T-helper 1 cell treated with Interleukin-12 subunit alpha and Interleukin-12 subunit beta and Interleukin-4 antibody, amounts not matched to agents 30 μg/mL and 1 μg/mL, for 36 hours (primary cell): ENCODE data around the gene HOXA11.

Source experiments
- H3K27ac Mint-ChIP-seq: one replicate; pipeline ENCODE4 v1.8.0; 2021; ENCODE audit warnings: mild to moderate bottlenecking, mixed read lengths
- H3K27me3 Mint-ChIP-seq: one replicate; pipeline ENCODE4 v1.8.0; 2021; ENCODE audit warnings: low read depth, mixed read lengths
- H3K36me3 Mint-ChIP-seq: one replicate; pipeline ENCODE4 v1.8.0; 2021; ENCODE audit warnings: low read depth, mixed read lengths
- H3K4me1 Mint-ChIP-seq: one replicate; pipeline ENCODE4 v1.8.0; 2021; ENCODE audit warnings: low read depth, mixed read lengths
- H3K4me3 Mint-ChIP-seq: one replicate; pipeline ENCODE4 v1.8.0; 2021; ENCODE audit warnings: mild to moderate bottlenecking, moderate library complexity, mixed read lengths
- H3K9me3 Mint-ChIP-seq: one replicate; pipeline ENCODE4 v1.8.0; 2021; ENCODE audit warnings: mixed read lengths

Gene HOXA11

DNA sequence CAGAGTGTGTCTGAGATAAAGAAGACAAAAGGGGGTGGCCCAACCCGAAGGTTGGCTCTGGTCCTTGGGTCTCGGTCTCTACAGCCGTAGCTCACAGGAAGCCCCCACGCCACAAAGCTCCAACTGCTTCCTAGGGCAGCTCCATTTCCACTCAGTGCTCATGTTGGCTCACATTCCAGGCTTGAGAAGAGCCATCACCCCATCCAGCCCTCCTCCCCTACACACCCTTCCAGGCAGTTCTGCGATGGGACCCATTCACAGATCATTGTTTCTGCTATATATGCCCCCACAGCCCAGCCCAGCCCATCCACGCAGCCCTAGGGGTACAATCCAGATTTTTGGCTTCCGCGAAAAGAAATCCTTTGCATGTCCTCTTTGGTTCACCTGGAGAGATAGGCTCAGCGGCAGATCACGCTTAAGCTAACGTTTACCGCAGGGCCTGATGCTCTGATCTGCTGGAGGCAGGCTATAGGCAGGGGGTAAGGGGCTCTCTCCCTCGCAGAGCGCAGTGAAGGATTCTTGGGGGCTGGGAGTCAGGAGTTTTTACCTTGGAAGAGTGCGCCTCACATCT lies 6.2 kb upstream of the HOXA11 start:
- Mint-ChIP-seq H3K36me3 (peaks cover 6% of the 10 kb centered on the region), H3K27me3 (peaks cover 89% of the 10 kb centered on the region), H3K9me3 (no peaks in the 10 kb centered on the region), H3K27ac (no peak overlapping the region), H3K4me1 (peaks cover 13% of the 10 kb centered on the region), H3K4me3 (no peak overlapping the region)

- peaks cover 6% of the 10 kb centered on the region for H3K36me3 Mint-ChIP-seq
- peak overlapping the region; percentile 25 for H3K4me3 Mint-ChIP-seq
- no peaks in the 10 kb centered on the region for H3K9me3 Mint-ChIP-seq
- peaks cover 19% of the 10 kb centered on the region for H3K4me1 Mint-ChIP-seq
- H3K27ac Mint-ChIP-seq: peak overlapping the region; percentile 33
- H3K27me3 Mint-ChIP-seq: peaks cover 92% of the 10 kb centered on the region
These were observed 5.1 kb upstream of the HOXA11 start for GRCh38 chr7:27189997-27190748.

DNA sequence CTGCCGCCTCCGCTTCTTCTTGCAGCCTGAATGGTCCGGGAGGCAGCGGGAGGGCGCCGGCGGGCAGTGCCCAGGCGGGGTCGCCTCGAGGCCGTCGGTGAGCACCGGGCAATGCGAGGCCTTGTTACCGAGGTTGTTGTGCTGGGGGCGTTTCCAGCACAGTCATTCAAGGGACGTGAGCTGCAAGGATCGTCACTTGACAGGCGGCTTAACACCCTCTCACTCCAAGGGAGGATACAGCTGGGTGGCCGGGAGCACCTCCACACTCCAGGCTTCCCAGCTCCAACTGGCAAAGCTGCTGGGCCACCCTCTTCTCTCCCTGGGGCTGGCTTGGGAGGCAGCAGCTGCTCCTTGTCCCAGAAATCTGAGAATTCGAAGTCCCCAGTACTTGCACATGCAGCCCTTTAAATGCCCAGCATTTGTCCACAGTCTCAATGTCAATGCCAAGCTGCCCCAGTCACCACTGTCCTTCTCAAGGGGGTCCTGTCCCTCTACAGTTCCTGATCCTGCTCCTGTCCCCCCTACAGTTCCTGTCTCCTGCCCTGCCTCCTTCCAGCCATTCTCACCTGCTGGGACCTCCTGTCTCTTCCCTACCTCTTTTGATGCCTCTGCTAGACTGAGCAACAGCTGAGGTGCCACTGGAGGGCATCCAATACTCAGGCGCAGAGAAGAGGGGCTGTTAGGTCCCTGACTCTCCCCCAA lies 4.4 kb upstream of the HOXA11 start:
- H3K9me3 Mint-ChIP-seq: no peaks in the 10 kb centered on the region
- peaks cover 92% of the 10 kb centered on the region for H3K27me3 Mint-ChIP-seq
- H3K4me3 Mint-ChIP-seq: no peak overlapping the region
- peaks cover 23% of the 10 kb centered on the region for H3K4me1 Mint-ChIP-seq
- peak overlapping the region; percentile 33 for H3K27ac Mint-ChIP-seq
- peaks cover 10% of the 10 kb centered on the region for H3K36me3 Mint-ChIP-seq

DNA sequence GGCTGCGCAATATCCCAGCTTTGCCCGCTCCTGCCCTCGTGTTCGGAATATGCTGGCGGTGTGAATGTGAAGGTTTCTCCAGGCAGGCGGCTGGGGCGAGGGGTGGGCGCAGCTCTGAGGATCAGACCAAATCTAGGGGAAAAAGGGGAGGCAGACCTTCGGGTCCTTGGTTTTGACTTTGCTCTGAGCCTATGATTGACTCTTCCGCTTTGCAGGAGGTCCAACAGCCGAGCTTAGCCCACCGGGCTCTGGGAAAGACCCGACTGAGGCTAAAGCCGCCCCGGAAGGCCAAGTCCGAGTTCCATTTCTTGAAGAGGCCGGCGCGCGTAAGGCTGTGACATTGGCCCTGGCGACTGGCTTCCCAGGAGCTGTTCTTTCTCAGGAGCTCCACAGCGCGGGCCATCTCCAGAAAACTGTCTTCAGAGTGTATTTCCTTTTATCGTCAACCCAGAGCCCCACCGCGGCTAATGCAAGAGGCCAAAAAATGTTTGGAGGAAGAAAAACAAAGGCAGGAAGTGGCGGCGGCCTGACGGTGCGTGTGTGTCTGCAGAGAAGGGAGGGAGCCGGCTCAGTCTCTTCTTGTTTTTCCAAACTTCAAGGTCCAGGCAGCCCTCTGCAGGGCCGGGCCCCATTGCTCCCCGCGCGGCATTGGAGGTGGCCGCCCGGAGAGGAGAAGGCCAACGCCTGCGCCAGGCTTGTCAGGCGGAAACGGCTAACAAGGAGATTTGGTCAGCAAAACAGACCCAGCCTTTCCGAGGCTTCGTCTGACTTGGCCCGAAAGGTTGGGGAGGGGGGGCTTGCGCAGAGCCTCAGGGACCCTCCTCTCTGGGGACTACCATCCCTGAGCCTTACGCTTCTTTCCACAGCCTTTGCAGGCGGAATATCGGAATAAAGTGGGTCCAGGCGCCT lies 3.6 kb upstream of the HOXA11 start:
- peak overlapping the region; percentile 42 for H3K4me3 Mint-ChIP-seq
- peaks cover 10% of the 10 kb centered on the region for H3K36me3 Mint-ChIP-seq
- peak overlapping the region; percentile 36 for H3K27ac Mint-ChIP-seq
- H3K9me3 Mint-ChIP-seq: no peaks in the 10 kb centered on the region
- peaks cover 88% of the 10 kb centered on the region for H3K27me3 Mint-ChIP-seq
- peaks cover 23% of the 10 kb centered on the region for H3K4me1 Mint-ChIP-seq

DNA sequence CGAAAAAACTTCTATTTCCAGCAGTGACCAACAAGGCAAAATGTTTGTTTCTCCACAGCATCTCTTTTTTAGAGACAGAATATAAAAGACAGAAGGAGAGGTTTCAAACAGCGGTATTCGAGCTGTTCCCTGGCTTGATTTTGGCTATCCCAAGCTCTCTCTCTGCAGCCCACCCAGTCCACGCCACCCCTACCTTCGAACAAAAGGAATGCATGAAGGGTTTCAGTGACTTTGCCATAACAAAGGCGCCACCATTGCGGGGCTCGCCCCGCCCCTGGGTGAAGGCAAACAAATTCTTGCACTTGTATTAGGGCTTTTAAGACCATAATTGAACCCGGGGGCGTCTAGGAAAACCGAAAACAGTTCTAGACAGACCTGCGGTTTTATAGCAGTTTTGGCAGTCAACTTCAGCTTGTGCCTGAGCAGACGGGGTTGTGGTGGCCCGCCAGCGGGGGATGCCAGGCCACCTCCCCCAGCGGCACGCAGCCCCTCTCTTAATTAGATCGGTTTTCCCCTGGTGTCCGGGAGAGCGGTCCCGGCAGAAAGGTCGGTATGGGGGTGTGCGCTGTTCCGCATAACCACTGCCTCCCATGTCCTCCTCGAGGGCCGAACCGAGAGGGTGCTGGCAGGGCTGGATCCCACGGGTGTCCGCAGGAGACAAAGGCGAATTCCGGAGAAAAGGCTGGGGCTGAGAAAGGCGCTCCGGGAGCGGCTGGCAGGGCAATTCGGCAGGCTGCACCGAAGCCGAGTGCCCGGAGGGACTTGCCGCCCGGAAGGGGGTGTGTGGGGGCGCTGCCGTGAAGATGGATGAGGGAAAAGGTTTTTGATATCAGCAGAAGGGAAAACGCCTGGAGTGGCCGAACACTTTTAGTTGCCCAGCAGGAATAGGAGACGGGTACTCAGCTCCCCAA lies 2.7 kb upstream of the HOXA11 start:
- H3K4me1 Mint-ChIP-seq: peaks cover 22% of the 10 kb centered on the region
- peak overlapping the region; percentile 42 for H3K4me3 Mint-ChIP-seq
- H3K9me3 Mint-ChIP-seq: no peaks in the 10 kb centered on the region
- H3K36me3 Mint-ChIP-seq: peaks cover 10% of the 10 kb centered on the region
- H3K27me3 Mint-ChIP-seq: peaks cover 88% of the 10 kb centered on the region
- peak overlapping the region; percentile 41 for H3K27ac Mint-ChIP-seq

GRCh38 chr7:27186668-27187474 lies 1.8 kb upstream of the HOXA11 start:
- Mint-ChIP-seq H3K36me3 (peaks cover 10% of the 10 kb centered on the region), H3K4me3 (no peak overlapping the region), H3K27ac (no peak overlapping the region), H3K4me1 (peaks cover 21% of the 10 kb centered on the region), H3K27me3 (peaks cover 91% of the 10 kb centered on the region), H3K9me3 (no peaks in the 10 kb centered on the region)

- H3K9me3 Mint-ChIP-seq: no peaks in the 10 kb centered on the region
- H3K36me3 Mint-ChIP-seq: peaks cover 10% of the 10 kb centered on the region
- peaks cover 21% of the 10 kb centered on the region for H3K4me1 Mint-ChIP-seq
- peaks cover 92% of the 10 kb centered on the region for H3K27me3 Mint-ChIP-seq
- H3K27ac Mint-ChIP-seq: peak overlapping the region; percentile 87
- H3K4me3 Mint-ChIP-seq: peak overlapping the region; percentile 63
These were observed 1.0 kb upstream of the HOXA11 start for GRCh38 chr7:27185854-27186667.

GRCh38 chr7:27184337-27185012 lies 557 bp downstream of the HOXA11 start:
- peaks cover 21% of the 10 kb centered on the region for H3K4me1 Mint-ChIP-seq
- no peaks in the 10 kb centered on the region for H3K9me3 Mint-ChIP-seq
- H3K27me3 Mint-ChIP-seq: peaks cover 86% of the 10 kb centered on the region
- peaks cover 4% of the 10 kb centered on the region for H3K36me3 Mint-ChIP-seq
- H3K27ac Mint-ChIP-seq: peak overlapping the region; percentile 67
- H3K4me3 Mint-ChIP-seq: peak overlapping the region; percentile 42

GRCh38 chr7:27183682-27184336 lies 1.2 kb downstream of the HOXA11 start:
- peaks cover 4% of the 10 kb centered on the region for H3K36me3 Mint-ChIP-seq
- peaks cover 23% of the 10 kb centered on the region for H3K4me1 Mint-ChIP-seq
- H3K4me3 Mint-ChIP-seq: no peak overlapping the region
- no peaks in the 10 kb centered on the region for H3K9me3 Mint-ChIP-seq
- peaks cover 86% of the 10 kb centered on the region for H3K27me3 Mint-ChIP-seq
- peak overlapping the region; percentile 31 for H3K27ac Mint-ChIP-seq

GRCh38 chr7:27182861-27183681 lies 2.0 kb downstream of the HOXA11 start:
- peaks cover 85% of the 10 kb centered on the region for H3K27me3 Mint-ChIP-seq
- H3K4me3 Mint-ChIP-seq: no peak overlapping the region
- peaks cover 18% of the 10 kb centered on the region for H3K4me1 Mint-ChIP-seq
- peak overlapping the region; percentile 31 for H3K27ac Mint-ChIP-seq
- peaks cover 4% of the 10 kb centered on the region for H3K36me3 Mint-ChIP-seq
- no peaks in the 10 kb centered on the region for H3K9me3 Mint-ChIP-seq
